Tibial artery (tissue), 4 donors: ENCODE results near the gene EHD3.

ENCODE experiments used
- DNase-seq, 2 donors: peaks; one replicate each; pipeline ENCODE4 v3.0.0-alpha.2; 2019
- H3K27ac ChIP-seq, 2 donors: fragments of 200-600 bp; sonication (generic) in 1 of 2; 1 replicate in 1 of 2; 2 replicates in 1 of 2; pipeline ENCODE4 v1.5.1; 2018 to 2019; ENCODE audit warnings: mild to moderate bottlenecking in 1 of 2
- H3K27me3 ChIP-seq, 2 donors: fragments of 200-600 bp; sonication (generic) in 1 of 2; one replicate each; pipeline versions ENCODE4 v1.5.1 to v1.6.0; 2016 to 2019
- H3K36me3 ChIP-seq, 3 donors: fragments of 200-600 bp; sonication (generic) in 2 of 3; one replicate each; pipeline ENCODE4 v1.5.1; 2016 to 2019; ENCODE audit warnings: mild to moderate bottlenecking in 2 of 3
- H3K4me1 ChIP-seq, 4 donors: fragments of 200-600 bp; sonication (generic) in 2 of 4; 1 replicate in 3 of 4; 2 replicates in 1 of 4; pipeline ENCODE4 v1.5.1; 2016 to 2019
- H3K4me3 ChIP-seq, 2 donors: fragments of 200-600 bp; sonication (generic) in 1 of 2; 1 replicate in 1 of 2; 2 replicates in 1 of 2; pipeline ENCODE4 v1.5.1; 2018 to 2019; ENCODE audit warnings: mild to moderate bottlenecking in 2 of 2
- H3K9me3 ChIP-seq, 3 donors: fragments of 200-600 bp; sonication (generic) in 1 of 3; one replicate each; pipeline ENCODE4 v1.5.1; 2016 to 2019
- intact Hi-C: fragments of 100-400 bp; cut with DNase I; formaldehyde crosslinking; loops from one replicate; pipeline ENCODE4 v1.15.0; 2023; ENCODE audit warnings: low total_unique reads
- TF ChIP-seq, protein P1 (sequence below), 2 experiments: fragments of 200-600 bp in 1 of 2; fragments of 450-650 bp in 1 of 2; IDR thresholded peaks; one replicate each; pipeline ENCODE4 v1.5.1; 2017 to 2019; ENCODE audit warnings: antibody characterized with exemption in 2 of 2, mild to moderate bottlenecking in 1 of 2, moderate library complexity in 1 of 2

EHD3 gene

DNA sequence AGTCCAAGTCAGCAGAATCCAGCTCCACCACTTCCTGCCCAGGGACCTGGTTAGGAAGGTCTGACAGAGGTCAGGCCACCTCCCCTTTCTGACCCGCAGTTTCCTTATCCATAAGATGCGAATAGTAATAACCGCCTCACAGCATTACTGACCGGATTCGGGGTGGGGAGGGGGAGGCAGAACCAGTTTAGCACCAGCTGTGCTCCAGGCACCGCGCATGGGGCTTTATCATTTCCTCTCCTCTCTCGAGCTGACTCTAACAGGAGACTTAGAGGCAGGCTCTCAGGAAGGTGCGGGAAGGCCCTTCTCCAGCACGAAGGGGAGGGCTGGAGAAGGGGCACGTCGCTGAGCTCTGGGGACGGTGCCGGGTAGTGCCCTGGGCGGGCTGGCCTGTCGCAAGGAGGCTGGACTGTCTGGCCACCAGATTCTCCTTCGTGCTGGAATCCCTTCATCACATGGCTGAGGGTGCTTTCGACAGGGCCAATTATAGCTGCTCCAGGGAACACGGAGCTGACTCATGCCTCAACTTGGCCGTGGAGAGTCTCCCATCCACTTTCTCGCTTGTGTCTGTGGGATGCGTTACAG lies 5.7 kb downstream of the EHD3 start:
- no peaks in the 10 kb centered on the region for H3K27me3 ChIP-seq
- no peaks in the 10 kb centered on the region for H3K9me3 ChIP-seq
- DNase-seq = peak; percentile 84 to 94
- intact Hi-C loops = loop anchor here (10.0 kb wide), 2 partner anchors 1005 to 1095 kb away; partner anchors contain the start of genes LBH and YPEL5
- TF ChIP-seq, protein P1, sequence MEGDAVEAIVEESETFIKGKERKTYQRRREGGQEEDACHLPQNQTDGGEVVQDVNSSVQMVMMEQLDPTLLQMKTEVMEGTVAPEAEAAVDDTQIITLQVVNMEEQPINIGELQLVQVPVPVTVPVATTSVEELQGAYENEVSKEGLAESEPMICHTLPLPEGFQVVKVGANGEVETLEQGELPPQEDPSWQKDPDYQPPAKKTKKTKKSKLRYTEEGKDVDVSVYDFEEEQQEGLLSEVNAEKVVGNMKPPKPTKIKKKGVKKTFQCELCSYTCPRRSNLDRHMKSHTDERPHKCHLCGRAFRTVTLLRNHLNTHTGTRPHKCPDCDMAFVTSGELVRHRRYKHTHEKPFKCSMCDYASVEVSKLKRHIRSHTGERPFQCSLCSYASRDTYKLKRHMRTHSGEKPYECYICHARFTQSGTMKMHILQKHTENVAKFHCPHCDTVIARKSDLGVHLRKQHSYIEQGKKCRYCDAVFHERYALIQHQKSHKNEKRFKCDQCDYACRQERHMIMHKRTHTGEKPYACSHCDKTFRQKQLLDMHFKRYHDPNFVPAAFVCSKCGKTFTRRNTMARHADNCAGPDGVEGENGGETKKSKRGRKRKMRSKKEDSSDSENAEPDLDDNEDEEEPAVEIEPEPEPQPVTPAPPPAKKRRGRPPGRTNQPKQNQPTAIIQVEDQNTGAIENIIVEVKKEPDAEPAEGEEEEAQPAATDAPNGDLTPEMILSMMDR (IDR thresholded peaks at IDR 0.05) = no peak
- peaks cover 0 to 7% (median 7%) of the 10 kb centered on the region in 3 donors for H3K36me3 ChIP-seq
- no peak overlapping the region for H3K4me3 ChIP-seq
- peaks cover 7 to 53% (median 41%) of the 10 kb centered on the region in 4 donors for H3K4me1 ChIP-seq
- H3K27ac ChIP-seq = peak overlapping the region; percentile 94

DNA sequence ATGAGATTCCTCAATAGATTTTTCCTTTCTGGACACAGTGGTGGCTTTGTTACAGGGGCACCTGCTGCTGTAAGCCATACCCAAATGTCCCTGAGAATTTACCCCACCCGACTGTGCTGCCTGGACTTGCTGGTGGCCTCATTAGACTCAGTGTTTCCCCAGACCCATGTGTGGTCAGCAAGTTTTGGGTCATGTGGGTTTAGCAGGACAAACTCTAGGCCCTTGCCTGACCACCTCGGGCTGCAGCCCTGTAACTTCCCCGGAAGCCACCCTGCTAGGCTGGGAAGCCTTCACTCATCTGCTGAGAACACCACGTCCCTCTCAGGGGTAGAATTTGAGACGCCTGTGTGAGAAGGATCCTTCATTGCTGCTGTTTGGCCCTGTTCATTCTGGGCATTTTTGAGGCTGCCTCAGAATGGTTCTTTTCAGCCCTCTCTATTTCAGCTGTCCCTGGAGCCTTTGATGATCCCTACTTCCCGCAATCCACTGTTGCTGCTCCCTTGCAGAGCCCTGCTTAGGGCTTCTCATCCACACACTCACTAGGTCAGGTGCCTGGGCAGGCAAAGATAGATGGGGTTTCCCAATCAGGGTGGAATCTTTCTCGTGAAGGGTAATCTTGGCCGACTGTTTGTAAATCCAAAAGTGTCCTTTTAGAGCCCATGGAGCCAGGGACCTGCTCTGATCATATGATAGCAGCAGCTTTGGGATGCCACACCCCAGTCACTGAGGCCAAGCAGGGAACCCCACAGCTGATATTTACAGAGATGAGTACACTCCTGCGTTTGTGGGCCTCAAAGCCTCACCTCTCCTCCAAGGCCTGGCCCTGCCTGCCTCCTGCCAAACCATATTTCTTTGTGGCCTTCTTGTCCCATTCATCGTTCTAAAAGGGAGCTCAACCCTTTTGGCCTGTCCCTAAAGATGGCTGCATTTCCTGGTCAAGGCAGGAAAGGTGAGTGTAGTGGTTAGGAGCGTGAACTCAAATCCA lies 6.7 kb downstream of the EHD3 start:
- TF ChIP-seq, protein P1 (IDR thresholded peaks at IDR 0.05) = no peak
- H3K4me1 ChIP-seq = peaks cover 7 to 44% (median 35%) of the 10 kb centered on the region in 4 donors
- no peaks in the 10 kb centered on the region for H3K9me3 ChIP-seq
- H3K27ac ChIP-seq = peak overlapping the region; percentile 94
- H3K36me3 ChIP-seq = peaks cover 0 to 11% (median 10%) of the 10 kb centered on the region in 3 donors
- intact Hi-C loops = no loop called here
- no peaks in the 10 kb centered on the region for H3K27me3 ChIP-seq
- no peak for DNase-seq
- no peak overlapping the region for H3K4me3 ChIP-seq

- peaks cover 0 to 20% (median 18%) of the 10 kb centered on the region in 3 donors for H3K36me3 ChIP-seq
- TF ChIP-seq, protein P1 (IDR thresholded peaks at IDR 0.05) = no peak
- no peaks in the 10 kb centered on the region for H3K9me3 ChIP-seq
- no peak for DNase-seq
- H3K27me3 ChIP-seq = no peaks in the 10 kb centered on the region
- H3K4me3 ChIP-seq = no peak overlapping the region
- intact Hi-C loops = no loop called here
- H3K4me1 ChIP-seq = peaks cover 7 to 35% (median 30%) of the 10 kb centered on the region in 4 donors
- H3K27ac ChIP-seq = peak overlapping the region; percentile 94
Observed at GRCh38 chr2:31241625-31242270, 7.8 kb downstream of the EHD3 start.

- peaks cover 7 to 30% (median 28%) of the 10 kb centered on the region in 4 donors for H3K4me1 ChIP-seq
- peaks cover 0 to 28% (median 25%) of the 10 kb centered on the region in 3 donors for H3K36me3 ChIP-seq
- DNase-seq = no peak
- intact Hi-C loops = no loop called here
- no peak overlapping the region for H3K27ac ChIP-seq
- no peak overlapping the region for H3K4me3 ChIP-seq
- H3K9me3 ChIP-seq = no peaks in the 10 kb centered on the region
- TF ChIP-seq, protein P1 (IDR thresholded peaks at IDR 0.05) = no peak
- no peaks in the 10 kb centered on the region for H3K27me3 ChIP-seq
Observed at GRCh38 chr2:31243053-31243452, 9.1 kb downstream of the EHD3 start.

GRCh38 chr2:31244101-31244500 lies 10.1 kb downstream of the EHD3 start:
- intact Hi-C loops = no loop called here
- Histone ChIP-seq H3K36me3 (peaks cover under 1 to 38% (median 35%) of the 10 kb centered on the region in 3 donors), H3K4me1 (peaks cover 6 to 20% (median 18%) of the 10 kb centered on the region in 4 donors), H3K9me3 (no peaks in the 10 kb centered on the region), H3K27me3 (no peaks in the 10 kb centered on the region), H3K27ac (no peak overlapping the region), H3K4me3 (no peak overlapping the region)
- TF ChIP-seq, protein P1 (IDR thresholded peaks at IDR 0.05) = no peak
- no peak for DNase-seq
